HCT116 (cell line): Measurements from ENCODE around the gene IPO11.

ENCODE experiments used
- CEBPB ChIP-seq: IDR thresholded peaks from 2 replicates; pipeline ENCODE4 v1.6.1; 2012; ENCODE audit warnings: low read depth
- EGR1 ChIP-seq: IDR thresholded peaks from 2 replicates; pipeline ENCODE4 v1.6.1; 2012; ENCODE audit warnings: low read depth
- EZH2 ChIP-seq: fragments of 200-600 bp; sonication (generic); IDR thresholded peaks from 2 replicates; pipeline ENCODE4 v1.6.1; 2017; ENCODE audit warnings: antibody characterized with exemption, mixed run types
- JUND ChIP-seq: IDR thresholded peaks from 2 replicates; pipeline ENCODE4 v1.6.1; 2012
- POLR2AphosphoS5 ChIP-seq: IDR thresholded peaks from 2 replicates; pipeline ENCODE4 v1.6.1; 2011; ENCODE audit warnings: mild to moderate bottlenecking, low read depth, low read length, moderate library complexity
- SP1 ChIP-seq: IDR thresholded peaks from 2 replicates; pipeline ENCODE4 v1.6.1; 2012; ENCODE audit warnings: low read depth
- ZNF274 ChIP-seq: fragments of 200-500 bp; sonication (Bioruptor generic); IDR thresholded peaks from 2 replicates; pipeline ENCODE4 v1.6.1; 2014; ENCODE audit warnings: mild to moderate bottlenecking, low read depth, low read length, inconsistent platforms
- TF ChIP-seq, protein P1 (sequence below), 3 experiments: fragments of 200-600 bp in 1 of 3; sonication (generic) in 1 of 3; IDR thresholded peaks in 2 of 3; conservative IDR thresholded peaks in 1 of 3; 2 replicates each; pipeline ENCODE4 v1.5.1; 2012 to 2017; ENCODE audit warnings: low read depth in 2 of 3, low read length in 2 of 3, antibody characterized with exemption in 1 of 3, borderline replicate concordance in 1 of 3, control low read depth in 1 of 3, mild to moderate bottlenecking in 1 of 3, mixed read lengths in 1 of 3, mixed run types in 1 of 3, moderate library complexity in 1 of 3; ENCODE audit not compliant: insufficient read depth in 1 of 3
- TF ChIP-seq, protein P2 (sequence below): IDR thresholded peaks from 2 replicates; pipeline ENCODE4 v1.6.1; 2012
- TF ChIP-seq, protein P3 (sequence below): IDR thresholded peaks from 2 replicates; pipeline ENCODE4 v1.6.1; 2012; ENCODE audit warnings: low read depth

DNA sequence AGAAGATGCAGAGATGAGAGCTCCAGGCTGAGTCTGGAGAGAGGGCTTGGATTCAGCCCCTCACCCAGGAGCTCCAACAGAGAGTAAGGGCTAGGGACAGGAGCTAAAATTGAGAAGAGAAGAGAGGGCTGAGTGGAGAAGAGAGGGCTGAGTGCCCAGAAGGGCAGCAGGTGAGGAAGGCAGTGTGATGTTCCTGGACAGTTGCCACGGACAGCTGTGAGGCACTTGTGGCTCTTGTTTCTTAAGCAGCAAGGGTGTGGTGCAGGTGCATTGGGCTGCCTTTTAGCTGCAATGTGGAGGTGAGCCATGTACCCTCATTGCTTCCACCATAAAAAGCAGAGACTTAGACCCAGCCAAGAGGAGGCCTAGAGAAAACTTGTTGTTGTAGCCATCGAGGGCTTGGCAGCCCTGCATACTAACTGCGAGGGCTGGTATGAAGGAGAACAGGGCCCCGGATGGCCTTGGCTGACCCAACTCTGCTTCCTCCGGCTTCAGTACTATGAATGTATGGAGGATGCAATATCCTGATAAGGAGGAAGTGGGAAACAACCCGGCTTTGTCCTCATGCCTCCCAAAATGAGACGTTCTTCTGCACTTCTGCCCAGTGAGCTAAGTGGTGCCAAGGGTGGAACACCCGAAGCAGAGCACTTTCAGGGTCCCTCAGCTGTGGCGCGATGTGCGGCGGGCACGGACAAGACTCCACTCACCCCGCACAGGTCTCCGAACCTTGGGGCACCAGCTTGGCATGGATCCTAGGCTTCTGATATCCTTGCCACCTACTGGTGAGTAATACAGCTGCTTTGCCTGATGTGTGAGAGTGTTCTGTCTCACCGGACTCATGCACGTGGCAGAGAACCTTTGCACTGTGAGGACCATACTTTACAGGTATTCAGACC is 231.2 kb downstream of the IPO11 start:
- TF ChIP-seq, protein P1, sequence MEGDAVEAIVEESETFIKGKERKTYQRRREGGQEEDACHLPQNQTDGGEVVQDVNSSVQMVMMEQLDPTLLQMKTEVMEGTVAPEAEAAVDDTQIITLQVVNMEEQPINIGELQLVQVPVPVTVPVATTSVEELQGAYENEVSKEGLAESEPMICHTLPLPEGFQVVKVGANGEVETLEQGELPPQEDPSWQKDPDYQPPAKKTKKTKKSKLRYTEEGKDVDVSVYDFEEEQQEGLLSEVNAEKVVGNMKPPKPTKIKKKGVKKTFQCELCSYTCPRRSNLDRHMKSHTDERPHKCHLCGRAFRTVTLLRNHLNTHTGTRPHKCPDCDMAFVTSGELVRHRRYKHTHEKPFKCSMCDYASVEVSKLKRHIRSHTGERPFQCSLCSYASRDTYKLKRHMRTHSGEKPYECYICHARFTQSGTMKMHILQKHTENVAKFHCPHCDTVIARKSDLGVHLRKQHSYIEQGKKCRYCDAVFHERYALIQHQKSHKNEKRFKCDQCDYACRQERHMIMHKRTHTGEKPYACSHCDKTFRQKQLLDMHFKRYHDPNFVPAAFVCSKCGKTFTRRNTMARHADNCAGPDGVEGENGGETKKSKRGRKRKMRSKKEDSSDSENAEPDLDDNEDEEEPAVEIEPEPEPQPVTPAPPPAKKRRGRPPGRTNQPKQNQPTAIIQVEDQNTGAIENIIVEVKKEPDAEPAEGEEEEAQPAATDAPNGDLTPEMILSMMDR (IDR thresholded peaks at IDR 0.05 in 2 of 3, conservative IDR thresholded peaks at IDR 0.05 in 1 of 3; ENCODE audit: borderline replicate concordance in 1 of 3, insufficient read depth in 1 of 3, low read depth in 2 of 3, low read length in 2 of 3): no peak
- TF ChIP-seq SP1: no peak
- no peak for TF ChIP-seq EZH2
- TF ChIP-seq EGR1: no peak
- TF ChIP-seq, protein P2, sequence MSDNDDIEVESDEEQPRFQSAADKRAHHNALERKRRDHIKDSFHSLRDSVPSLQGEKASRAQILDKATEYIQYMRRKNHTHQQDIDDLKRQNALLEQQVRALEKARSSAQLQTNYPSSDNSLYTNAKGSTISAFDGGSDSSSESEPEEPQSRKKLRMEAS: no peak
- TF ChIP-seq ZNF274: no peak
- no peak for TF ChIP-seq JUND
- no peak for TF ChIP-seq POLR2AphosphoS5
- TF ChIP-seq, protein P3, sequence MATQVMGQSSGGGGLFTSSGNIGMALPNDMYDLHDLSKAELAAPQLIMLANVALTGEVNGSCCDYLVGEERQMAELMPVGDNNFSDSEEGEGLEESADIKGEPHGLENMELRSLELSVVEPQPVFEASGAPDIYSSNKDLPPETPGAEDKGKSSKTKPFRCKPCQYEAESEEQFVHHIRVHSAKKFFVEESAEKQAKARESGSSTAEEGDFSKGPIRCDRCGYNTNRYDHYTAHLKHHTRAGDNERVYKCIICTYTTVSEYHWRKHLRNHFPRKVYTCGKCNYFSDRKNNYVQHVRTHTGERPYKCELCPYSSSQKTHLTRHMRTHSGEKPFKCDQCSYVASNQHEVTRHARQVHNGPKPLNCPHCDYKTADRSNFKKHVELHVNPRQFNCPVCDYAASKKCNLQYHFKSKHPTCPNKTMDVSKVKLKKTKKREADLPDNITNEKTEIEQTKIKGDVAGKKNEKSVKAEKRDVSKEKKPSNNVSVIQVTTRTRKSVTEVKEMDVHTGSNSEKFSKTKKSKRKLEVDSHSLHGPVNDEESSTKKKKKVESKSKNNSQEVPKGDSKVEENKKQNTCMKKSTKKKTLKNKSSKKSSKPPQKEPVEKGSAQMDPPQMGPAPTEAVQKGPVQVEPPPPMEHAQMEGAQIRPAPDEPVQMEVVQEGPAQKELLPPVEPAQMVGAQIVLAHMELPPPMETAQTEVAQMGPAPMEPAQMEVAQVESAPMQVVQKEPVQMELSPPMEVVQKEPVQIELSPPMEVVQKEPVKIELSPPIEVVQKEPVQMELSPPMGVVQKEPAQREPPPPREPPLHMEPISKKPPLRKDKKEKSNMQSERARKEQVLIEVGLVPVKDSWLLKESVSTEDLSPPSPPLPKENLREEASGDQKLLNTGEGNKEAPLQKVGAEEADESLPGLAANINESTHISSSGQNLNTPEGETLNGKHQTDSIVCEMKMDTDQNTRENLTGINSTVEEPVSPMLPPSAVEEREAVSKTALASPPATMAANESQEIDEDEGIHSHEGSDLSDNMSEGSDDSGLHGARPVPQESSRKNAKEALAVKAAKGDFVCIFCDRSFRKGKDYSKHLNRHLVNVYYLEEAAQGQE: no peak
- no peak for TF ChIP-seq CEBPB
